Measurements from ENCODE around the gene NAP1L4.

The NAP1L4 gene

DNA sequence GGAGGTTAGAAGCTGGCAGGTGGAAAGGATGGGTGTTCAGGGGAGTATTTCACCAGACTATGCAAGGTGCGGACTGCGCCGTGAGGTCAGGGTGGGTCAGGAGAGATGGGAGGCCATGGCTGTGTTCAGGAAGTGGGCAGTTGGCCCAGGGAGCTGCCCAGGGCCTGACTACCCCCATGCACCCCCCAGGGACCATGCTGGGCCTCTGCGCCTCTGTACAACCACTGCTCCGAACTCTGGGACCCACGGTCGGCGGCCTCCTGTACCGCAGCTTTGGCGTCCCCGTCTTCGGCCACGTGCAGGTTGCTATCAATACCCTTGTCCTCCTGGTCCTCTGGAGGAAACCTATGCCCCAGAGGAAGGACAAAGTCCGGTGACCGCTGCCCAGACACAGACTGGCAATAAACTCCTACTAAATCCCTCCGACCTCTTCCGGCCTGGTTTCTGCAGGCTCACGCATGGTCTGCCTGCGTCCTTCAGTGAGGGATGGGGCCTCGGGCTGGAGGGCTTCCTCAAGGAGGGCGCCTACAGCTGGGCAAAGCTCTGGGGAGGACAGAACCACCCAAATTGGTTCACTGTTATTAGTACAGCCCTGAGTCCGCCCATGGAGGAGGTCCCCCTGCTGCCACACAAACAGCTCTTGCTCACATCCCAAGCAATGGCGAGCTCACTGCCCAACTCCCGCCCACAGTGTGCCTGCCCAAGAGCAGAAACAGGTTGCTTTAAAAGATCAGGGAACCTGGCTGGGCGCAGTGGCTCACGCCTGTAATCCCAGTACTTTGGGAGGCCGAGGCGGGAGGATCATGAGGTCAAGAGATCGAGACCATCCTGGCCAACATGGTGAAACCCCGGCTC lies 67.1 kb downstream of the NAP1L4 start:
- H3K27ac ChIP-seq (ENCODE audit: low read depth, low read length), result no peak overlapping the region
- H3K36me3 ChIP-seq (ENCODE audit: control insufficient read depth in 5 of 5, insufficient read depth in 5 of 5, low read length in 5 of 5), result no peaks in the 10 kb centered on the region
- H3K4me3 ChIP-seq (ENCODE audit: low read depth in 1 of 5, low read length in 5 of 5), result no peak overlapping the region
- H3K27me3 ChIP-seq (ENCODE audit: control insufficient read depth in 5 of 5, insufficient read depth in 4 of 5, low read length in 5 of 5), result peaks cover 0 to 31% (median 5%) of the 10 kb centered on the region in 5 donors
- H3K4me1 ChIP-seq (ENCODE audit: control insufficient read depth in 5 of 5, insufficient read depth in 5 of 5, low read length in 5 of 5), result peaks cover 5 to 38% (median 34%) of the 10 kb centered on the region in 5 donors
- no peak overlapping the region for H3K9ac ChIP-seq (ENCODE audit: low read length in 5 of 5)
- H3K9me3 ChIP-seq (ENCODE audit: control insufficient read depth in 5 of 5, low read length in 5 of 5), result no peaks in the 10 kb centered on the region

DNA sequence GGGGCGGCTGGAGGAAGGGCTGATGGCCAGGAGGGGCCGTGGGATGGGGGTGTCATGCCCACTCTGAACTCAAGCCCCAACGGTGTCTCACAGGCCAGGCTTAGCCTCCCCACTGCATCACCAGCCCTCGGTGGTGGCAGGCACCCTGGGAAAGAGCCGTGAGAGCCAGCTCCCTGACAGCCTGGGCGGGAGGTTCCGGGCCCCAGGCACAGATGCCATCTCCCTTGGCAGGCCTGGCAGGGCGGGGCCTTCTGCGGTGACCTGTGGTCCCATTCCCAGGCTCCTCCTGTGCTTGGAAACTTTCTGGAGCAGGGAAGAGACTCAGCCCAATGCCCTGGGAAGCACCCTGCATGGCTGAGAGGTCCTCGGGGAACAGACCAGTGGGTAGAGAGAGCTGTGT lies 67.7 kb downstream of the NAP1L4 start:
- Histone ChIP-seq H3K27ac (ENCODE audit: low read depth, low read length) (no peak overlapping the region), H3K4me1 (ENCODE audit: control insufficient read depth in 5 of 5, insufficient read depth in 5 of 5, low read length in 5 of 5) (peaks cover 5 to 32% (median 27%) of the 10 kb centered on the region in 5 donors), H3K9ac (ENCODE audit: low read length in 5 of 5) (peak overlapping the region in 1 of 5 donors; percentile 68), H3K36me3 (ENCODE audit: control insufficient read depth in 5 of 5, insufficient read depth in 5 of 5, low read length in 5 of 5) (no peaks in the 10 kb centered on the region), H3K27me3 (ENCODE audit: control insufficient read depth in 5 of 5, insufficient read depth in 4 of 5, low read length in 5 of 5) (peaks cover 0 to 27% (median 0%) of the 10 kb centered on the region in 5 donors), H3K9me3 (ENCODE audit: control insufficient read depth in 5 of 5, low read length in 5 of 5) (no peaks in the 10 kb centered on the region), H3K4me3 (ENCODE audit: low read depth in 1 of 5, low read length in 5 of 5) (no peak overlapping the region)

DNA sequence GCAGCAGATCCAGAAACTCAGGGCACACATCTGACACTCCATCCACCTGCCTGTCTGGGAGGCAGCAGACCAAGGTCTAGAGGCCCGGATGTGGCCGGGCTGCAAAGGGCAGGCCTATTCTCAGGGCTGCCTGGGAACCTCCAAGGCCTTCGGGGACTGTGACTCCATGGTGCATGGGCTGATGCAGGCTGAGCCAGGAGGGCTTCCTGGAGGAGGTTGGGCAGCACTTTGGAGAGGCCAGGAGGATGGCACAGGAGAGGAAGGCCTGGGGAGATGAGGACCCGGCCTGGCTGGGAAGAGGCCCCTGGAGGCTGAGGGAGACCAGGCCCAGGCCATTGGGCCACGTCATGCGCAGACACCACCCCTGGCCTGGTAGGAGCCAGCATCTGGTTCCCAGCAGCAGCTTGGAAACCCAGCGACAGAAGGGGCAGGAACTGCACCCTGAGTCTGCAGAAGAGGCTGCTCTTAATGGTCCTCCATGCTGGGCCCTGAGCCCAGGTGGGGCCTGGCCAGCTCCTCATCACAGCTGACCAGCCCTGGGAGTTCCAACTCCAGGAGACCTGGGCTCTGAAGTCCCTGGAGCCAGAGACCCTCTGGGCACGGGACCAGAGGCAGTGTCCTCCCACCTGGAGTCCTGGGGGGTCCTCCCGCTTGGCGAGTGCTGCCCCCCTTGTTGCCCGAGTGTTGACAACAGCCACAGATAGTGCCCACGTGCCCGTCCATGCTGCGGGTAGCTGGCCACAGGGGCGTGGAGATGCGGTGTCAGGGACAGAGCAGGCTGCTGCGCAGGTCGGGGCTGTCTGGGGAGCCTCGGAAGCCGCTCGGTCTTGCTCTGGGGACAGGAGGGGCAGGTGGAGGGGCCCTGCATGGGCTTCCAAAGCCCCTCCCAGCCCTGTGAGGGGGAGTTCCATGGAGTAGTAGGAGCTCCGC lies 68.4 kb downstream of the NAP1L4 start:
- peaks cover 5 to 28% (median 21%) of the 10 kb centered on the region in 5 donors for H3K4me1 ChIP-seq (ENCODE audit: control insufficient read depth in 5 of 5, insufficient read depth in 5 of 5, low read length in 5 of 5)
- no peak overlapping the region for H3K27ac ChIP-seq (ENCODE audit: low read depth, low read length)
- H3K4me3 ChIP-seq (ENCODE audit: low read depth in 1 of 5, low read length in 5 of 5), result no peak overlapping the region
- no peak overlapping the region for H3K9ac ChIP-seq (ENCODE audit: low read length in 5 of 5)
- no peaks in the 10 kb centered on the region for H3K36me3 ChIP-seq (ENCODE audit: control insufficient read depth in 5 of 5, insufficient read depth in 5 of 5, low read length in 5 of 5)
- no peaks in the 10 kb centered on the region for H3K9me3 ChIP-seq (ENCODE audit: control insufficient read depth in 5 of 5, low read length in 5 of 5)
- H3K27me3 ChIP-seq (ENCODE audit: control insufficient read depth in 5 of 5, insufficient read depth in 4 of 5, low read length in 5 of 5), result peaks cover 0 to 27% (median 0%) of the 10 kb centered on the region in 5 donors

DNA sequence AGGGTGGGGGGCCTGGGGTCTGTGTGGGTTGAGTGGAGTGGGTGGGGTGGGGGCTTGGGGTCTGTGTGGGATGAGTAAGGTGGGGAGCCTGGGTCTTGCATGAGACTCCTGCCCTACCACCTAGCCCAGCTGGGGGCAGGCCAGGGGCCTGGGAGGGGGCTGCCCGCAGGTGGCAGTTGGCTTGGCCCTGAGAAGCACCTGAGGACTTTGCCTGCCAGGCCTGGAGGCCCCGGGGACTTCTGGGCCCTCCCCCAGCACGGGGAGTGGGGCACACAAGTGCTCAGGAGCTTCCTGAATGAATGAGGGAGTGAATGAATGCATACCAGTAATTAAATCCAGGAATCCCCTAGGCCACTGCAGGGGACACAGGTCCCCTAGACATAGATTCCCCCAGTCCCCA lies 69.5 kb downstream of the NAP1L4 start:
- peaks cover 0 to 18% (median 0%) of the 10 kb centered on the region in 5 donors for H3K27me3 ChIP-seq (ENCODE audit: control insufficient read depth in 5 of 5, insufficient read depth in 4 of 5, low read length in 5 of 5)
- H3K27ac ChIP-seq (ENCODE audit: low read depth, low read length), result no peak overlapping the region
- H3K9ac ChIP-seq (ENCODE audit: low read length in 5 of 5), result no peak overlapping the region
- H3K4me1 ChIP-seq (ENCODE audit: control insufficient read depth in 5 of 5, insufficient read depth in 5 of 5, low read length in 5 of 5), result peaks cover 5 to 18% (median 12%) of the 10 kb centered on the region in 5 donors
- no peak overlapping the region for H3K4me3 ChIP-seq (ENCODE audit: low read depth in 1 of 5, low read length in 5 of 5)
- H3K36me3 ChIP-seq (ENCODE audit: control insufficient read depth in 5 of 5, insufficient read depth in 5 of 5, low read length in 5 of 5), result no peaks in the 10 kb centered on the region
- H3K9me3 ChIP-seq (ENCODE audit: control insufficient read depth in 5 of 5, low read length in 5 of 5), result no peaks in the 10 kb centered on the region

DNA sequence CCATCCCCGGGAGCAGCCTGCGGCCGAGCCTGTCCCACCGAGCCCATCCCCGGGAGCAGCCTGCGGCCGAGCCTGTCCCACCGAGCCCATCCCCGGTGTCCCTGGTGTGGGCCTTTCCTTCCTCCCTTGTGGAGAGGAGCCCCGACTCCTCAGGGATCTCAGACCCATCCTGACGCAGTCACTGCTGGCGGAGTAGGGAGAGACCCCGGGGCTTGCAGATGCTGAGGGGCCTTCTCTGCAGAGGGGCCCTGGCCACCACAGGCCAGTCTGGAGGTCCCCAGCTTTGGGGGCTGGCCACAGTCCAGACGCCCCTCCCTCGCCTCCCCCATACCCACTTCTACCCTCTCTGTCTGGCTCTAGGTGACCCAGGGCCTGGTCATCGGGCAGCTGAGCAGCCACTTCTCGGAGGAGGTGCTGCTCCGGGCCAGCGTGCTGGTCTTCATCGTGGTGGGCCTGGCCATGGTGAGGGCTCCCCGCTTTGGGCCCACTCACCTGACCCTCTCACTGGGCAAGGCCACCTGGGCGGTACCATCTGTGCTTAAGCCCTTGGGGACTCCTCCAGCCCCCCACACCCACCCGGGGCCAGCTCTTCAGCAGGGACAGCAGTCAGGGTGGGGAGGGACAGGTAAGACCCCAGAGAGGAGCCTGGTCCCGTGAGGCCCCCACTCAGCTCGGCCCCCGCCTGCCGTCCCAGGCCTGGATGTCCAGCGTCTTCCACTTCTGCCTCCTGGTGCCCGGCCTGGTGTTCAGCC lies 70.2 kb downstream of the NAP1L4 start:
- Histone ChIP-seq H3K4me1 (ENCODE audit: control insufficient read depth in 5 of 5, insufficient read depth in 5 of 5, low read length in 5 of 5) (peaks cover 5 to 18% (median 12%) of the 10 kb centered on the region in 5 donors), H3K27ac (ENCODE audit: low read depth, low read length) (no peak overlapping the region), H3K4me3 (ENCODE audit: low read depth in 1 of 5, low read length in 5 of 5) (no peak overlapping the region), H3K9me3 (ENCODE audit: control insufficient read depth in 5 of 5, low read length in 5 of 5) (no peaks in the 10 kb centered on the region), H3K27me3 (ENCODE audit: control insufficient read depth in 5 of 5, insufficient read depth in 4 of 5, low read length in 5 of 5) (peaks cover 0 to 10% (median 0%) of the 10 kb centered on the region in 5 donors), H3K9ac (ENCODE audit: low read length in 5 of 5) (no peak overlapping the region), H3K36me3 (ENCODE audit: control insufficient read depth in 5 of 5, insufficient read depth in 5 of 5, low read length in 5 of 5) (no peaks in the 10 kb centered on the region)

DNA sequence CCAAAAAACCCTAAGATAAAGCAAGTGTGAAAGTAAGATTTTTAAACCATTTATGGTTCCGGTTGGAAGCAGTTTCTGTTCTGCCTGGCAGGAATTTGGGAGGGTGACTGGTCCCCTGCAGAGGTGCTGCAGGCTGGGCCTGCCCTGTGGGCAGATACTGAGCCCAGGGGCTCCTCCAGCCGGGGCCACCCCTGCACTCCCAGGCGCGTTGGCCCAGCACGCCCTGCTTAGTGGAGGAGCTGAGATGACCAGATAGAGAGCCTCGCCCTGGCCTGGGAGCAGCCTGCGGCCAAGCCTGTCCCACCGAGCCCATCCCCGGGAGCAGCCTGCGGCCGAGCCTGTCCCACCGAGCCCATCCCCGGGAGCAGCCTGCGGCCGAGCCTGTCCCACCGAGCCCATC lies 70.9 kb downstream of the NAP1L4 start:
- no peaks in the 10 kb centered on the region for H3K9me3 ChIP-seq (ENCODE audit: control insufficient read depth in 5 of 5, low read length in 5 of 5)
- H3K4me1 ChIP-seq (ENCODE audit: control insufficient read depth in 5 of 5, insufficient read depth in 5 of 5, low read length in 5 of 5), result peaks cover 5 to 18% (median 12%) of the 10 kb centered on the region in 5 donors
- no peak overlapping the region for H3K27ac ChIP-seq (ENCODE audit: low read depth, low read length)
- no peaks in the 10 kb centered on the region for H3K36me3 ChIP-seq (ENCODE audit: control insufficient read depth in 5 of 5, insufficient read depth in 5 of 5, low read length in 5 of 5)
- no peak overlapping the region for H3K9ac ChIP-seq (ENCODE audit: low read length in 5 of 5)
- H3K4me3 ChIP-seq (ENCODE audit: low read depth in 1 of 5, low read length in 5 of 5), result no peak overlapping the region
- peaks cover 0 to 4% (median 0%) of the 10 kb centered on the region in 5 donors for H3K27me3 ChIP-seq (ENCODE audit: control insufficient read depth in 5 of 5, insufficient read depth in 4 of 5, low read length in 5 of 5)

GRCh38 chr11:2920343-2920742 lies 71.8 kb downstream of the NAP1L4 start:
- Histone ChIP-seq H3K9me3 (ENCODE audit: control insufficient read depth in 5 of 5, low read length in 5 of 5) (no peaks in the 10 kb centered on the region), H3K36me3 (ENCODE audit: control insufficient read depth in 5 of 5, insufficient read depth in 5 of 5, low read length in 5 of 5) (no peaks in the 10 kb centered on the region), H3K27ac (ENCODE audit: low read depth, low read length) (no peak overlapping the region), H3K4me3 (ENCODE audit: low read depth in 1 of 5, low read length in 5 of 5) (no peak overlapping the region), H3K4me1 (ENCODE audit: control insufficient read depth in 5 of 5, insufficient read depth in 5 of 5, low read length in 5 of 5) (peaks cover 5 to 18% (median 12%) of the 10 kb centered on the region in 5 donors), H3K27me3 (ENCODE audit: control insufficient read depth in 5 of 5, insufficient read depth in 4 of 5, low read length in 5 of 5) (peaks cover 0 to 4% (median 0%) of the 10 kb centered on the region in 5 donors), H3K9ac (ENCODE audit: low read length in 5 of 5) (no peak overlapping the region)

- no peaks in the 10 kb centered on the region for H3K9me3 ChIP-seq (ENCODE audit: control insufficient read depth in 5 of 5, low read length in 5 of 5)
- H3K9ac ChIP-seq (ENCODE audit: low read length in 5 of 5), result no peak overlapping the region
- H3K4me1 ChIP-seq (ENCODE audit: control insufficient read depth in 5 of 5, insufficient read depth in 5 of 5, low read length in 5 of 5), result peaks cover 5 to 15% (median 9%) of the 10 kb centered on the region in 5 donors
- H3K4me3 ChIP-seq (ENCODE audit: low read depth in 1 of 5, low read length in 5 of 5), result no peak overlapping the region
- H3K27me3 ChIP-seq (ENCODE audit: control insufficient read depth in 5 of 5, insufficient read depth in 4 of 5, low read length in 5 of 5), result peaks cover 0 to 4% (median 0%) of the 10 kb centered on the region in 5 donors
- no peak overlapping the region for H3K27ac ChIP-seq (ENCODE audit: low read depth, low read length)
- no peaks in the 10 kb centered on the region for H3K36me3 ChIP-seq (ENCODE audit: control insufficient read depth in 5 of 5, insufficient read depth in 5 of 5, low read length in 5 of 5)
These were observed 72.3 kb downstream of the NAP1L4 start for GRCh38 chr11:2919837-2920236.

DNA sequence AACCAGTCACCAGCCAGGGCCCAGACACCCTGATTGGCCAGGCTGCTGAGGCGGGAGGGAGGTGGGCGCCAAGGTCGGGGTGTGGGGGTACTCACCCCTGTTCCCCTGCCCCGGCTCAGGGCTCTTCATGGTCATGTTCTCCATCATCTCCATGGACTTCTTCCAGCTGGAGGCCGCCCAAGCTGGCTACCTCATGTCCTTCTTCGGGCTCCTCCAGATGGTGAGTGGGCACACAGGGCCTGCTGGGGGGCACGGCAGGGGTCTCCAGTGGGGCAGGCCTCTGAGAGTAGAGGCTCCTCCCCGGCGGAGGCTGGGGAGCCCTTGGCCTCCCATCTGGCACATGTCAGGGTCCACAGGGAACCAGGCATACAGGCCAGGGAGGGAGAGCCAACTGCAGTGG lies 72.9 kb downstream of the NAP1L4 start:
- Histone ChIP-seq H3K36me3 (ENCODE audit: control insufficient read depth in 5 of 5, insufficient read depth in 5 of 5, low read length in 5 of 5) (no peaks in the 10 kb centered on the region), H3K27me3 (ENCODE audit: control insufficient read depth in 5 of 5, insufficient read depth in 4 of 5, low read length in 5 of 5) (no peaks in the 10 kb centered on the region), H3K27ac (ENCODE audit: low read depth, low read length) (no peak overlapping the region), H3K4me3 (ENCODE audit: low read depth in 1 of 5, low read length in 5 of 5) (no peak overlapping the region), H3K9ac (ENCODE audit: low read length in 5 of 5) (no peak overlapping the region), H3K4me1 (ENCODE audit: control insufficient read depth in 5 of 5, insufficient read depth in 5 of 5, low read length in 5 of 5) (peaks cover 0 to 8% (median 4%) of the 10 kb centered on the region in 5 donors), H3K9me3 (ENCODE audit: control insufficient read depth in 5 of 5, low read length in 5 of 5) (no peaks in the 10 kb centered on the region)

All from subcutaneous abdominal adipose tissue (tissue), 5 donors.